Measurements from ENCODE around the gene DOCK1. TPM values are rescaled to one million over a fixed set of nuclear protein-coding genes. Genes with fewer than 3 reads are reported as not detected.

Gene DOCK1
- total RNA-seq, 1 donor from 2014 or later, result 16.8 TPM

GRCh38 chr10:127441350-127442219 lies 536.4 kb downstream of the DOCK1 start:
- no peak for TF ChIP-seq CTCF (IDR thresholded peaks at IDR 0.05; ENCODE audit: borderline replicate concordance)
- Histone ChIP-seq H3K27ac (replicated peaks) (no peak overlapping the region), H3K4me3 (no peak overlapping the region), H3K4me1 (no peaks in the 10 kb centered on the region), H3K9me3 (replicated peaks) (no peaks in the 10 kb centered on the region), H3K36me3 (peaks cover 76% of the 10 kb centered on the region), H3K27me3 (ENCODE audit: low read depth) (no peaks in the 10 kb centered on the region)
- intact Hi-C loops (cut with micrococcal nuclease), result no loop called here
- no peak for DNase-seq

GRCh38 chr10:127442220-127442525 lies 536.9 kb downstream of the DOCK1 start:
- DNase-seq, result no peak
- peaks cover 76% of the 10 kb centered on the region for H3K36me3 ChIP-seq
- no peaks in the 10 kb centered on the region for H3K27me3 ChIP-seq (ENCODE audit: low read depth)
- intact Hi-C loops (cut with micrococcal nuclease), result no loop called here
- no peak for TF ChIP-seq CTCF (IDR thresholded peaks at IDR 0.05; ENCODE audit: borderline replicate concordance)
- no peaks in the 10 kb centered on the region for H3K4me1 ChIP-seq
- H3K9me3 ChIP-seq (replicated peaks), result no peaks in the 10 kb centered on the region
- H3K27ac ChIP-seq (replicated peaks), result no peak overlapping the region
- H3K4me3 ChIP-seq, result no peak overlapping the region

- intact Hi-C loops (cut with micrococcal nuclease), result no loop called here
- no peak overlapping the region for H3K27ac ChIP-seq (replicated peaks)
- H3K9me3 ChIP-seq (replicated peaks), result no peaks in the 10 kb centered on the region
- no peak for DNase-seq
- no peaks in the 10 kb centered on the region for H3K27me3 ChIP-seq (ENCODE audit: low read depth)
- H3K4me3 ChIP-seq, result no peak overlapping the region
- H3K4me1 ChIP-seq, result no peaks in the 10 kb centered on the region
- TF ChIP-seq CTCF (IDR thresholded peaks at IDR 0.05; ENCODE audit: borderline replicate concordance), result no peak
- peaks cover 77% of the 10 kb centered on the region for H3K36me3 ChIP-seq
These were observed 538.9 kb downstream of the DOCK1 start for GRCh38 chr10:127444155-127444554.

GRCh38 chr10:127447197-127447596 lies 542.0 kb downstream of the DOCK1 start:
- H3K27me3 ChIP-seq (ENCODE audit: low read depth), result no peaks in the 10 kb centered on the region
- no peak overlapping the region for H3K27ac ChIP-seq (replicated peaks)
- TF ChIP-seq CTCF (IDR thresholded peaks at IDR 0.05; ENCODE audit: borderline replicate concordance), result no peak
- H3K4me3 ChIP-seq, result no peak overlapping the region
- no peak for DNase-seq
- intact Hi-C loops (cut with micrococcal nuclease), result no loop called here
- H3K36me3 ChIP-seq, result peaks cover 80% of the 10 kb centered on the region
- H3K9me3 ChIP-seq (replicated peaks), result no peaks in the 10 kb centered on the region
- no peaks in the 10 kb centered on the region for H3K4me1 ChIP-seq

- no peak for DNase-seq
- intact Hi-C loops (cut with micrococcal nuclease), result no loop called here
These were observed 544.3 kb downstream of the DOCK1 start for GRCh38 chr10:127449490-127449889.

More at GRCh38 chr10:127449490-127449889, 544.3 kb downstream of the DOCK1 start:
- TF ChIP-seq CTCF (IDR thresholded peaks at IDR 0.05; ENCODE audit: borderline replicate concordance), result no peak
- H3K36me3 ChIP-seq, result peaks cover 70% of the 10 kb centered on the region
- no peak overlapping the region for H3K4me3 ChIP-seq
- no peaks in the 10 kb centered on the region for H3K4me1 ChIP-seq
- H3K9me3 ChIP-seq (replicated peaks), result no peaks in the 10 kb centered on the region
- no peaks in the 10 kb centered on the region for H3K27me3 ChIP-seq (ENCODE audit: low read depth)
- no peak overlapping the region for H3K27ac ChIP-seq (replicated peaks)

Measured in left ventricle myocardium inferior (tissue), 1 donor.